HUDEP-2 (cell line): ENCODE results near the gene SLAMF6.

Source experiments
- DNase-seq, 76 experiments: peaks; one replicate each; lab custom pipeline; 2025; ENCODE audit not compliant: unreplicated experiment in 76 of 76; lab: John Stamatoyannopoulos, UW

Gene SLAMF6

DNA sequence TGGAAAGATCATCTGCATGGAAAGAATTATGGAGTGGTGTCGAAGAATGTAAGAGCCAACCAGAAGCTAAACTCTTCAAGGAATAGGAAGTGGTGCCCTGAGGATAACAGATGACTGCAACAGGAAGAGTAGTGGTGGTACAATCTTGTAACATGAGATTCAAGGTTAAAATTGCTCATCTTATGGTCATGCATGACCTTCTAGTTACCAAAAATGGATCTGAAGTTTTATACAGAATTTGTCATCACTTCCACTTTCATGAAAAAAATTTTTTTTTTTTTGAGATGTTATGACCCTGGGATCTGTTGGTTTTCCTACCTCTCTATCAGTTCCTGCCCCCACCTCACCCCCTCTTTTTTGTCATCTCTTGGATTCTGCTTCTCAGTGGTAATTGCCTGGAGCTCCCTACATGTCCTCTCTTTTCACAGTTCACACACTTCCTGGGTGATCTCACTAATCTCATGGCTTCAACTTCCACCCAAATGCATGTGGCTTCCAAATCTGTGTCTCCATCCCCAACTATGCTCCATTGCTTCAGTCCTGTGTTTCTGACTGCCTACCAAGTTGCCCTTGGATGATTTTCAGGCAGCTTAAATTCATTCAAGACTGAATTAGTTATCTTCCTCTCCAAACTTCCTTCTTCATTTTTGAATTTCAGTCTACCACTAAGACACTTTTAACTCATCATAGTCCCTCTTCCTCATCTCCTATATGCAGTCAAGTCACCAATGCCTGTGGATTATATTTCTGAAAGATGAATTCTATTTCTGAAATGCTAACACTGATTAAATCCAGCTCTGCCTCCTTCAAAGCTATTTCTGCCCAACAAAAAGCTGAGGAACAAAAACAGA, 48.4 kb downstream of the SLAMF6 start:
- DNase-seq: no peak

DNA sequence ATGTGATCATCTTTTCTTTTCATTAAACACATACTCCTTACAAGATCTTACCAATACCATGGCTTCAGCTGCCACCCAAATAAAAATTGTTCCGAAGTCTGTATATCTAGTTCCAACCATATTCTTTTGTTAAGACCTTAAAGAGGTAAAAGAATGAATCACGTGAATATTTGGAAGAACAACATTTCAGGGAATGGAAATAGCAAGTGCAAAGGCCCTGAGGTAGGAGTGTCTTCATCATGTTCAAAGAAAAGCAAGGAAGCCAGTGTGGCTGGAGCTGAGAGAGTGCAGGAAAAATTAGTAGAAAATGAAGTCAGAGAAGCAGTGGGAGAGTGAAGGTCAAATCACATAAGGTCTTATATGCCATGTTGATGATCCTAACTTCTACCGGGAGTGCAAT, 50.9 kb downstream of the SLAMF6 start:
- no peak for DNase-seq

DNA sequence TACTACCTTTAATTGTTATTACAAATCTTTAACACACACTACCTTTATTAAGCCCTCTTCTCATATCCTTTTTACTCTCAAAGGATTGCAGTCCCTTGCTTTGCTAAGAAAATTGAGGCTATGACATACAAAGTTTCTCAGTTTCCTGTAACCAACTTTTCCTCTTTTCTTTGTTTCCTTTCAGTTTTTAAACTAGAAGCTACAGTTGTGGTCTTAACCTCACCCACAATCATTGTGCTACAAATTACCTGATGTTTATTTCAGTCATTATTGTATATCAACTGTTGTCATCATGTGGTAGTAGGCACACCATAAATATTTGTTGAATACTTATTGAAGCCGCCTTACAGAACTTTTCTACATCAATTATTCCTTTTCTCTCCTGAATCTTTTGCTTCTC, 51.8 kb downstream of the SLAMF6 start:
- DNase-seq: no peak

- no peak for DNase-seq
These were observed 55.5 kb downstream of the SLAMF6 start for GRCh38 chr1:160467576-160467975.

DNA sequence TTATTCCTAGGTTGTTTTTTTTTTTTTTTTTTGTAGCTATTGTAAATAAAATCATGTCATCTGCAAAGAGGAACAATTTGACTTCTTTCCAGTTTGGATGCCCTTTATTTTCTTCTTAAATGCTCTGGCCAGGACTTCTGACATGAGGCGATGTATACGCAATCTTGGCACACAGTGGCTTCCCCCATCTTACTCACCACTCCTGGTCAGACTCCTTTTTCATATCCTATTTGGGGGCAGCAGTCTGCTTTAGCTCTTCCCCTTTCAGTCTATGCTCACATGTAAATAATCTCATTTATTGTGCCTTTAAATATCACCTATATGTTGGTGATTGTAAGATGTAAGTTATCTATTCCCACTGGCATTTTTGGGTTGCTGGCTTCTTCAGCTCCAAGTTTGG, 56.1 kb downstream of the SLAMF6 start:
- no peak for DNase-seq

DNA sequence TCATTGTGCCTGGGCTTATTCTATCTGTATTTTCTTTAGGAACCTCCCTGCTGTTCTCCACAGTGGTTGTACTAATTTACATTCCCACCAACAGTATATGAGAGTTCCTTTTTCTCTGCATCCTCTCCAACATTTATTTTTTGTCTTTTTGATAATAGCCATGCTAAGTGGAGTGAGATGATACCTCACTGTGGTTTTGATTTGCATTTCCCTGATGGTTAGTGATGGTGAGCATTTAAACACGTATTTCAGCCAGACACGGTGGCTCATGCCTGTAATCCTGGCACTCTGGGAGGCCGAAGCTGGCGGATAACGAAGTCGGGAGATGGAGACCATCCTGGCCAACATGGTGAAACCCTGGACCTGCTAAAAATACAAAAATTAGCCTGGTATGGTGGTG, 57.9 kb downstream of the SLAMF6 start:
- no peak for DNase-seq

GRCh38 chr1:160460683-160461287, 62.3 kb downstream of the SLAMF6 start:
- peak in 1 of 76 experiments; percentile 4 for DNase-seq

DNA sequence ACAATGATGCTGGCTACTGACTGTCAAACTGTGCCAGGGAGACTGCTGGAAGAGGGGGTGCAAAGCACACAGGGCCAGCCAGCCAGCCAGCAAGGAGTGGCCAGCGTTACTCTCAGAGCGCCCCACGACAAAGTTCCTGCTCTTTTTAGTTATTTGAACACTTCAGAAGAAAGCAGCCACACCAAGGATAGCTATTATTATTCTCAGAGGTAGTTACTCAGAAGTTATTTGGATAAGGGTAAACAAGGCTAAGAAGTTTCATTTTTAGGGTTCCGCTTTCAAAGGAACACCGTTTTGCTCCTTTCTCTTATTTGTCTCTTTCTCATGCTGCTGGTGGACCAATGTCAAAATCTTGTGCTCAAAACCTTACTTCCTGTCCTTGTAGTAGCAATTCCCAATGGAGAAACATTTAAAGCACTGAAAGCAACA, 62.8 kb downstream of the SLAMF6 start:
- DNase-seq: no peak

DNA sequence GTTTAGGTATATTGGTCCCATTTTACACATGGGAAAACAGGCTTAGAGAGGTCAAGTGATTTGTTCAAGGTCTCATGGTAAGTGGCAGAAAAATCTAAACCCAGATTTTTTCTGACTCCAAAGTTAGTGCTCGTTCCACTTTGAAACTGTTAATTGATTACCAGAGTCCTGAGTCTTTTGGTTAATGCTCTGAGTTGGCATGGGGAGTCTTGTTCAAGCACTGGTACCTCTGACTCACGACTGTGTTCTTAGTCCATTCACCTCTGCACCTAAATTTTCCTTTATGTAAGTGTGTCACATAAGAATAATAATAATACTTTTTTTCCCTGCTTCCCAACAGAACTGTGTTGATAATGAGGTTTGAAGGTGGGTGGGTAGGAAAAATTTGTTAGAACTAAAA, 63.4 kb downstream of the SLAMF6 start:
- DNase-seq: no peak

DNA sequence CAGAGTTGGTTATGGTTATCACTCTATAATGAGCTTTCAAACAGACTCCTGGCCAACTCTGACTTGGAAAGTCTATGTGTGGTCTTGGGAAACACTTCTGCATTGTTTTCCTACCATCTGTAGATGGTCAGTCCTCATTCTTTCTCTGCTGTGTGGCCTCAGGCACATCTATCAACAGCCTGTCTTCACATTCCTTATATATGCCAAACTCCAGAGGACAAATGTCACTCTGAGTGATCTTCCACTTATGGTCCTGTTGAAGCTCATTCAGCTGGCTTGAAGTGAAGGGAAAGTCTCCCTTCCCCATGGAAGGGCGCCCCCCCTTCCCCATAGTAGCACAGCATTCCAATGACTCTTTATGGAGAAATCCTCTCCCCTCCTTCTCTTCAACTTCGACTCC, 64.0 kb downstream of the SLAMF6 start:
- no peak for DNase-seq

- DNase-seq: no peak
These were observed 67.9 kb downstream of the SLAMF6 start for GRCh38 chr1:160455153-160455517.

GRCh38 chr1:160454371-160455152, 68.5 kb downstream of the SLAMF6 start:
- DNase-seq: no peak

DNA sequence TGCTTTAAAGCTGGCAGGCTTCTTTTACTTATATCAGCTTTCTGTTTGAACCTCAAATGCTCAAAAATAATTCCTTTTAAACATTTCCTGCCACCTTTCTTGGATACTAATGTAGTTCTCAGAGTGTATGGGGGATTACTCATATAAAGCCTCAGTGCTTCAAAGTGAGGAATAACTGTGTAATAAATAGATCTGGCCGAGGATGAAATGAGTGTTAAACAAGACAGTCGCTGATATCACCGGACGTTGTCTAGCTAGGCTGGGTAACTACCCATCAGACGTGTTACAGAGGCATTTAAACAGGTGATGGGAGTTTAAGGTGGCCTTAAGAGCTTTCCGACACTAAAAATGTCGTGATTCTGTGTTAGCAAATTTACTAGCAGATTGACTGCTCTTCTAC, 69.6 kb downstream of the SLAMF6 start:
- DNase-seq: no peak

GRCh38 chr1:160451859-160452232, 71.2 kb downstream of the SLAMF6 start:
- DNase-seq: no peak

- no peak for DNase-seq
These were observed 71.8 kb downstream of the SLAMF6 start for GRCh38 chr1:160451119-160451858.

DNA sequence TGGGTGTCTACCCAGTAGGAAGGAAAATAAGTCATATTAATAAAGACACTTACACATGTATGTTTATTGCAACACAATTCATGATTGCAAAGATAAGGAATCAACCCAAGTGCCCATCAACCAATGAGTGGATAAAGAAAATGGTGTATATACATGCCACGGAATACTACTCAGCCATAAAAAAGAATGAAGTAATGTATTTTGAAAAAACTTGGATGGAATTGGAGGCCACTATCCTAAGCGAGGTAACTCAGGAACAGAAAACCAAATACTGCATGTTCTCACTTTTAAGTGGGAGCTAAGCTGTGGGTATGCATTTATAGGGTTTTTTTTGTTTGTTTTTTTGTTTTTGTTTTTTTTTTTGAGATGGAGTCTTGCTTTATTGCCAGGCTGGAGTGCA, 73.6 kb downstream of the SLAMF6 start:
- no peak for DNase-seq

DNA sequence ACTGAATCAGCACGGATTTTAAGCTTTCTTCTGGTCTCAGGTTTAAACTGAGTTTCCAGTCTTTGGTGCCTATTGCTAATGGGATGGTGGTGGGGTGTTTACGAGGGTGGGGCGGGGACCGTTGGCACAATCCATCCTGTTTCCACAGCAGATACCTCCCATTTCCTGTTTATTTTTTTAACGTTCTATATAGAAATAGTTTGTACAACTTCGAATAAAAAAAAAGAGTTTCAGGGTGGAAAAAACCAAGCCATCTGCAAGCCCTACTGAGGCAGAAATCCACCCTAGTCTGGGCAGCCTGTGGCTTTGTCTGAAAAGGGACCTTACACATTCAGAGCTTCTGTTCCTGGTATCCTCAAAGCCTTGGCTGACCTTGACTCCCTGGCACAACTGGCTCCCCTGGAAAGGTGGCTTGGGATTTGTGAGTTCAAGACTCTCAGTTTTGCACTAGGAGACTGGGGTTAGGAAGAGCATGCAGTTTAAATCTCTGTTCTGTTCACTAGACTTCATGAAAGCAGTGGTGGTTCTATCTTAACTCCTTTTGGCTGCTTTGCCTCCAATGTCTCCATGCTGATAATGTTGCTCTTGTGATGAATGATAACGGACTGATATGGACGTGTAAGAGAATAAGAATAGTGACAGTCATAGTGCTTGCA, 76.0 kb downstream of the SLAMF6 start:
- DNase-seq: peak in 4 of 76 experiments; percentile 9 to 25 (median 19)

- no peak for DNase-seq
These were observed 83.3 kb downstream of the SLAMF6 start for GRCh38 chr1:160439718-160440117.

DNA sequence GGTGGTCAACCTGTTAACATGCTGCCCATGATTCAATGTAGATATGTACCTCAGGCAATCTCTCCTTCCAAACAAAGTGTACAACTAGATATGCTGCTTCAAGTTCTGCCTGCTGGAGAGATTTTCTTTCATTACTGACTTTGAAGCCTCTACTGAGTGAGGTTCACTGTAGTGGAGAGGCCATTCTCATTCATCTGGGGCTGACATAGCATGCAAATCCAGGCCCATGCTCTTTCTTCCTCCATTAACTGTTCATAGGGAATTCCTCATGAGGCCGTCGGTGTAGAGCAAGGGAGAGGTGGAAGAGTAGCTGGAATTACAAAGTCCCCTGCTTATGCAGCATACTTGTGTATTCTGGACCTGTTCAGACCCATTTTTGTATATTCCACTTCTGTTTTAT, 84.1 kb downstream of the SLAMF6 start:
- DNase-seq: no peak

- no peak for DNase-seq
These were observed 84.6 kb downstream of the SLAMF6 start for GRCh38 chr1:160438317-160438918.
